K562 (cell line): ENCODE results near the gene AGRN. TPM values are rescaled to one million over a fixed set of nuclear protein-coding genes. Genes with fewer than 3 reads are reported as not detected.

ENCODE experiments used
- ATF3 ChIP-seq, 2 experiments: fragments of 450-650 bp in 1 of 2; sonication (generic) in 1 of 2; formaldehyde crosslinking in 1 of 2; IDR thresholded peaks in 1 of 2; conservative IDR thresholded peaks in 1 of 2; 2 replicates each; pipeline versions ENCODE4 v1.6.1 to v1.8.1; 2016 to 2023; ENCODE audit warnings: mild to moderate bottlenecking in 2 of 2, moderate library complexity in 2 of 2, inconsistent platforms in 1 of 2, missing genetic modification reagents in 1 of 2
- CEBPG ChIP-seq, 3 experiments: fragments of 200-800 bp in 1 of 3; sonication (Bioruptor generic) in 1 of 3; sonication (generic) in 1 of 3; formaldehyde crosslinking in 1 of 3; IDR thresholded peaks in 2 of 3; conservative IDR thresholded peaks in 1 of 3; 2 replicates each; pipeline versions ENCODE4 v1.6.1 to v1.8.0; 2016 to 2022; ENCODE audit warnings: missing compliant biosample characterization in 2 of 3, missing genetic modification characterization in 2 of 3, mild to moderate bottlenecking in 1 of 3, missing genetic modification reagents in 1 of 3
- EGR1 ChIP-seq: fragments of 450-650 bp; conservative IDR thresholded peaks from 2 replicates; pipeline ENCODE4 v1.6.1; 2017; ENCODE audit warnings: mild to moderate bottlenecking
- GMEB1 ChIP-seq: fragments of 250-450 bp; sonication (Bioruptor Pico); IDR thresholded peaks from 2 replicates; pipeline ENCODE4 v1.4.0; 2020; ENCODE audit warnings: mild to moderate bottlenecking
- KDM5B ChIP-seq: fragments of 200-600 bp; sonication (generic); IDR thresholded peaks from 2 replicates; pipeline ENCODE4 v1.6.1; 2012; ENCODE audit warnings: low read depth, mild to moderate bottlenecking, moderate library complexity, low read length, control low read depth, inconsistent platforms; ENCODE audit not compliant: insufficient replicate concordance
- NCOA4 ChIP-seq: fragments of 450-650 bp; IDR thresholded peaks from 2 replicates; pipeline ENCODE4 v1.6.1; 2018; ENCODE audit warnings: mild to moderate bottlenecking; ENCODE audit not compliant: partially characterized antibody
- NR3C1 ChIP-seq: sonication (generic); formaldehyde crosslinking; IDR thresholded peaks from 2 replicates; pipeline ENCODE4 v1.8.1; 2022; ENCODE audit warnings: missing genetic modification reagents
- PML ChIP-seq: IDR thresholded peaks from 2 replicates; pipeline ENCODE4 v1.6.1; 2012; ENCODE audit warnings: low read length, inconsistent platforms
- POLR2G ChIP-seq: fragments of 200-400 bp; formaldehyde crosslinking; IDR thresholded peaks from 2 replicates; pipeline ENCODE4 v1.6.1; 2017; ENCODE audit warnings: low read depth, mild to moderate bottlenecking, antibody characterized with exemption, low read length, moderate library complexity
- USF1 ChIP-seq: sonication (generic); formaldehyde crosslinking; IDR thresholded peaks from 2 replicates; pipeline ENCODE4 v1.9.0; 2022; ENCODE audit warnings: mild to moderate bottlenecking, missing genetic modification reagents
- ZBTB9 ChIP-seq: fragments of 450-650 bp; formaldehyde crosslinking; IDR thresholded peaks from 2 replicates; pipeline ENCODE4 v1.4.0; 2020; ENCODE audit warnings: mild to moderate bottlenecking, moderate library complexity
- ZNF277 ChIP-seq: fragments of 250-450 bp; sonication (Bioruptor Pico); IDR thresholded peaks from 2 replicates; pipeline ENCODE4 v1.8.0; 2022; ENCODE audit warnings: inconsistent platforms, mild to moderate bottlenecking, moderate library complexity, borderline replicate concordance
- ZNF511 ChIP-seq: sonication (generic); formaldehyde crosslinking; IDR thresholded peaks from 2 replicates; pipeline ENCODE4 v1.8.0; 2022; ENCODE audit warnings: mild to moderate bottlenecking, missing genetic modification reagents
- polyA plus RNA-seq, 8 experiments: library from polyadenylated mRNA; depleted of rRNA in 4 of 8; stranded (reverse) in 5 of 8; unstranded in 3 of 8; fragments of >200 nt; fragmentation: Nextera tagmentation in 2 of 8; fragmentation: Illumina TruSeq in 1 of 8; extraction: Ambion mirVana in 2 of 8; extraction: Trizol in 1 of 8; gene quantifications; 2 replicates each; pipeline versions ENCODE4 v1.2.1 to v1.2.3, GENCODE V29; 2011 to 2014; ENCODE audit warnings: inconsistent platforms in 1 of 8, missing spikeins in 1 of 8
- total RNA-seq, 7 experiments: library from RNA; depleted of rRNA in 6 of 7; stranded (reverse); fragments of >200 nt in 6 of 7; fragmentation: Illumina TruSeq in 2 of 7; extraction: Trizol in 2 of 7; gene quantifications; 2 replicates each; pipeline versions ENCODE4 v1.2.1 to v1.2.3, GENCODE V29; 2011 to 2021; ENCODE audit warnings: low replicate concordance in 1 of 7

The AGRN gene
- total and polyA plus RNA-seq, 9 of the 15 experiments (the other 6 are each of a cell fraction or from before 2014, with no cell fraction given), result 0.04 to 111 (median 18.1) TPM

- TF ChIP-seq GMEB1 (CRISPR knock-in tag) (no peak), KDM5B (peak; percentile 26), POLR2G (0 out of 2 replicates have a peak, but pooled peaks have one; percentile 13), CEBPG (CRISPR knock-in tag; IDR thresholded peaks at IDR 0.05) (0 out of 2 replicates have a peak, but pooled peaks have one; percentile 8), CEBPG (tag; conservative IDR thresholded peaks at IDR 0.05 in 1 of 2, IDR thresholded peaks at IDR 0.05 in 1 of 2) (no peak), ATF3 (IDR thresholded peaks at IDR 0.05) (0 out of 2 replicates have a peak, but pooled peaks have one; percentile 29), ATF3 (CRISPR knock-in tag; conservative IDR thresholded peaks at IDR 0.05) (no peak), EGR1 (0 out of 2 replicates have a peak, but pooled peaks have one; percentile 13), ZBTB9 (CRISPR knock-in tag) (no peak), USF1 (CRISPR knock-in tag) (0 out of 2 replicates have a peak, but pooled peaks have one; percentile 17), NCOA4 (no peak), PML (no peak), ZNF277 (CRISPR knock-in tag) (no peak), NR3C1 (CRISPR knock-in tag) (0 out of 2 replicates have a peak, but pooled peaks have one; percentile 72), ZNF511 (CRISPR knock-in tag) (0 out of 2 replicates have a peak, but pooled peaks have one; percentile 34)
Observed at GRCh38 chr1:1066403-1067283, 46.7 kb downstream of the AGRN start (continued).
